HG02852 (cell line): ENCODE data around the gene PPIL1.
"Not testable (repeated sequence)": the region's sequence is repeated elsewhere in the genome, so short reads cannot be mapped to it uniquely, and the experiment has no call there.

ENCODE experiments used
- ATAC-seq: cut with Tn5 transposase; IDR thresholded peaks from one replicate; pipeline ENCODE4 v1.9.1; 2021; ENCODE audit warnings: mild to moderate bottlenecking, moderate library complexity; ENCODE audit not compliant: unreplicated experiment

The PPIL1 gene

DNA sequence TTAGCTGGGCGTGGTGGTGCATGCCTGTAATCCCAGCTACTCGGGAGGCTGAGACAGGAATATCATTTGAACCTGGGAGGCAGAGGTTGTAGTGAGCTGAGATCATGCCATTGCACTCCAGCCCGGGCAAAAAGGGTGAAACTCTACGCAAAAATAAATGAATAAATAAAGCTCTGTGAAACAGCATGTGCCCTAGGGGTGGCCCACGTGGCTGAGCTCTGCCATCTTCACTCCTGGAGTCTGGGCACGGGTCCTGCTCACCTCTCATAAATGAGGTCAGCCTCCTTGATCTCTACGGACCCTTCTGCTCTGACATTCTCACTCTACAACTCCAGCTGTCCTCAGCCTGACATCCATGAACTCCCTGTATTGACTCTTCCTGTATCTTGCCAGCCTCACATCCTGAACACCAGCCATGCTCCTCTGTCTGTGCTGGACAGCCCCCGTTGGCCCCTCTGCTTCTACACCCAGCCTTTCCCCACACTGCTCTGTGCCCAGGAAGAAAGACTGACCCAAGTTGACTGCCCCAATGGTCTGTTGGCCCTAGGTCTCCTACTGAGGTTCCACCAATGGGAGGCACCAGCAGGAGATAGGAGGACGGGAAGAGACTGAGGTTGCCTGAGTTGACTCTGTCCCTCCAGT, 57.3 kb downstream of the PPIL1 start:
- ATAC-seq = no peak

DNA sequence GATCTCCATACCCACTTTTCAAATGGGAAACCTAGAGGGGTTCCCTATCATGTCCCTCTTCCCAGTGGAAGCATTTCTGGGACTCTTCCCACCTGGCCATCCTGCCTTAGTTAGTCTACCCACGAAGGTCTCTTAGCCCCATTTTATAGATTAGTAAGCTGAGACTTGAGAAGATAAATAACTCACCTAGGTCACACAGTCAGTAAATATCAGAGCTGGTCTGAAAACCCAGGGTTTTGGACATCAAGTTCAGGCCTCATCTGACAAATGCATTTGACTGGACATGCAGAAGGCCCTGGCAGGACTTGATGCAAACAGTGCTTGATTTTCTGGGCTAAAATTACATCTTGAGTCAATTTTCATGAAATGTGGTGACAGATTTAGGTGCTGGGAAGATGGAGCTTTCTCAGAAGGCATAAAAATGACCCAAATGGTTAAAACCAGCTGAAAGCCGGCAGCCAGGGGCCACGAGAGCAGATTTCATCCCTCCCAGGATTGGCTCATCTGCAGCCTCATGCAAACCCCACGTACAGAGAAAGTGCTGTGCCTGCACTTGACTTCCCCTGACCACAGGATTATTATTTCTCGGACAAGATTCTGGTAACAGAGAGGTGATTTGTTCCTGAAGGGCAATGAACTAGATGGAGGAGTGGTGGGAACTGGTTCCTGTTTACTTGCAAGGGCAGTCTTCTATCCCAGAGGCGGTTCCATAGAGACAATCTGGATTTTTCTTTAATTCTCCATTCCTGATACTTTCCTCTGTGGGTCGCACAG, 58.5 kb downstream of the PPIL1 start:
- no peak for ATAC-seq

DNA sequence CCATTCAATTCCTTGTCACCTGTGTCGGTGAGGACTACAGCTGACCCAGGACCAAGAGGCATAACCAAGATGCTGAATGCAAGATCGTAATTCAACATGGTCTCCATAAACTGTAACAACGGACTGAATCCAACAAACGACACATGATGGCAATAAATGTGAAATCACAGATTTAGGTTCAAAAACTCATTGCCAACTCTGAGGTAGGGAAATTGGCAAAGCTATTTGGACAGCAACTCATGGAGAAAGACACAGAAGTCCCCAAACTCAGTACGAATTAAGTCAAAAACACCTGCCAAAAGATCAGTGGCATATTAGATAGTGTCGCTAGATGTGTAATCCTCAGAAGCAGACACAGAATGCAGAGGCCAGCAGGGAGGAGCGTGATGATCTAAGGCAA, 60.4 kb downstream of the PPIL1 start:
- no peak for ATAC-seq

DNA sequence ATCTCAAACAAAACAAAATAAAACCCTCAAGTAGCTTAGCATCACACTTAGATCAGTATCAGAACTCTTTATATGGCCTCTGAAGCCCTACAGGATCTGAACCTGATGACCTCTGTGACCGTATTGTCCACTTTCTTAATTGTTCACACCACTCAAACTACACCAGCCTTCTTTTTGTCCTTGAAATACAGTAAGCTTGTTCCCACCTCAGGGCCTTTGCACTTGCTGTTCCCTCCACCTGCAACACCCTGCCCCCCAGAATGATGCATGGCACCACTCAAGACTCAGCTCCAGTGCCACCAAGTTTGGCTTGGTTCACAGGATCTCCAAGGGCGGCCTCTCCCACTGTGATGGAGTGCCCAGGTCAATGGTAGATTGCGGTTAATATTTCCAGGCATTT, 61.1 kb downstream of the PPIL1 start:
- ATAC-seq = no peak

DNA sequence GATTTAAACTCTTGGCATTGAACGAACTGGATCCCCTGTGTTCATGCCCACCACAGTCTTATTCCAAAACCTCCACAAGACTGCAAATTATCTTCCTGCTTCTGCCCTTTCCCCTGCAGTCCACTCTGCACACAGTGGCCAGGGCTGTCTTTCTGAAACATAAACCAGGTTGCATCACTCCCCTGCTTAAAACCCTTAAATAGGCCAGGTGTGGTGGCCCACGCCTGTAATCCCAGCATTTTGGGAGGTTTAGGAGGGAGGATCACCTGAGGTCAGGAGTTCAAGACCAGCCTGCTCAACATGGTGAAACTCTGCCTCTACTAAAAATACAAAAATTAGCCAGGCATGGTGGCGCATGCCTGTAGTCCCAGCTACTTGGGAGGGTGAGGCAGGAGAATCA, 61.6 kb downstream of the PPIL1 start:
- ATAC-seq = not testable (repeated sequence)

DNA sequence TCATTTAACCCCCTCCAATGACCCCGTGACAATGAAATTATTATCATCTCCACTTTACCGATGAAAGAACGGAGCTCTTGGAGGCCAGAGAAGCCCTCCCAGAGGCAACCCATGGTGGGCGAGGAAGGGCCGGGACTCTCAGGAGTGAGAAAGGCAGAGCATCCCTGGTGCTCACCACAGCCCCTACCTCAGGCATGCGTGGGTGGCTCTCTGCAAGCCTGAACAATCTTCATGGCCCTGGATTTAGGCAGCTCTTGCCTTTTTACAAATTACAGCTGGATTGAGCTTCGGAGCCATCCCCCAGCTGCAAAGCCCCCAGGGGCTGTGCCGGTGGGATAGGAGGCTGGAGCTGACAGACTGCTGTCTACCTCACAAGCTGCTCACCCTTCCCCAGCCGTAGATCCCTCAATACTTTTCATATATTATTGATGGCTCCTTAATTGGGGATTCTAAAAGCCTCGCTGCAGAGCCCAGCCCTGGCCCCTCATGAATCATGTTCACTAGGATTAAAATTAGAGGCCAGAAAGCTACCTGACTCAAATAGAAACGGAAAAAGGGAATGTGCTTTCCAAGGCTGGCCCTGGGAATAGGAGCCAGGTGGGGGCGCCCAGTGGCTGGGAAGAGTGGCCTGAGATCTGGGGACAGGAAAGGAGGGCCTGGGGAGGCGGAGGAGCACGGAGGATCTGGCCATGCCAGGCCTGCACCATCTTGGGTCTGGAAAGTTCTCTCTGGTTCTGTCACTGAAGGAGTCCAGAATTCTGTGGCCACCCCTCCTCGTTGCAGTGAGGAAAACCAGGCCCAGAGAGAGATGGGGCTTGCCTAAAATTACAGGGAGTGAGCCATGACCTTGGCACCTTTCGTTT, 64.4 kb downstream of the PPIL1 start:
- no peak for ATAC-seq

DNA sequence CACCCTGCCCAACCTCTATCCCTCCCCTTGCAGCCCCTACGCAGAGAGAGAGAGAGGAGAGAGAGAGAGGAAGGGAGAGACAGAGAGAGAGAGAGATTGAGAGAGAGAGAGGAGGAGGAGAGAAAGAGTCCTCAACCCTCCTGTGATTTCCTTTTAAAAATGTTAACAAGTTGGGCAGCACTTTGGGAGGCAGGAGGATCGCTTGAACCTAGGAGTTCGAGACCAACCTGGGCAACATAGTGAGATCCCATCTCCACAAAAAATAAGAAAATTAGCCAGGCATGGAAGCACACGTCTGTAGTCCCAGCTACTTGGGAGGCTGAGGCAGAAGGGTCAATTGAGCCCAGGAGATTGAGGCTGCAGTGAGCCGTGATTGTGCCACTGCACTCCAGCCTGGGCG, 65.4 kb downstream of the PPIL1 start:
- ATAC-seq = no peak

DNA sequence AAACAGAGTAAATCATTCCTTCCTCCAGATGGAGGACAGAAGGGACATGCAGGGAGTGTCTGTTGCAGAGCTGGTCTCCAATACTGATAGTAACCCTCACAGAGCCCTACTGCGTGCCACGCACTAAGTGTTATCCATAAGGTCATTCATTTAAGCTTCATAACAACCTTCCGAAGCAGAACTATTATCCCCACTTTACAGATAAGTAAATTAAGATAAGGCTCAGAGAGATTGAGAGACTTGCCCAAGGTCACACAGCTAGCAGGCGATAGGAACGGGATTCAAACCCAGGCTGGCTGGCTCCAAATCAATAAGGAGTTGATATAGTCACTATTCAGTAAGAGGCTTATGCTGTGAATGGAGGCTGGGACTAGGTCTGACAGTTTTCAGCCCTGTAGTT, 66.0 kb downstream of the PPIL1 start:
- no peak for ATAC-seq

DNA sequence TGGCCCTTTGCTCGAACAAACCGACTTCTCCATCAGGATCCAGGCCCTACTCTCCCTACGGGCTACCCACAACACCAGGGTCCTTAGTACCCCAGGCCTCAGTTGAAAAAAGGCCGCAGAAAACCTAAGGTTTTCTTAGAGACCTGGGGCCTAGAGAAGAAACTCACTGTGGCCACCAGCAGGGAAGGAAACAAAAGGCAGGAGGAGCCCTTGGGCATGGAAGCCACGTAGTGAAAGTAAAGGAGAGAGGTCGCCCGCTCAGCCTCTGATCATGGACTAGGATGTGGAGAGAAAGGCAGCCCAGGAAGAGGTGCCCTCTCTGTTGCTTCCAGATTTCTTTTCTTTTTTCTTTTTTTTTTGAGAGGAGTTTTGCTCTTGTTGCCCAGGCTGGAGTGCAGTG, 66.9 kb downstream of the PPIL1 start:
- no peak for ATAC-seq

DNA sequence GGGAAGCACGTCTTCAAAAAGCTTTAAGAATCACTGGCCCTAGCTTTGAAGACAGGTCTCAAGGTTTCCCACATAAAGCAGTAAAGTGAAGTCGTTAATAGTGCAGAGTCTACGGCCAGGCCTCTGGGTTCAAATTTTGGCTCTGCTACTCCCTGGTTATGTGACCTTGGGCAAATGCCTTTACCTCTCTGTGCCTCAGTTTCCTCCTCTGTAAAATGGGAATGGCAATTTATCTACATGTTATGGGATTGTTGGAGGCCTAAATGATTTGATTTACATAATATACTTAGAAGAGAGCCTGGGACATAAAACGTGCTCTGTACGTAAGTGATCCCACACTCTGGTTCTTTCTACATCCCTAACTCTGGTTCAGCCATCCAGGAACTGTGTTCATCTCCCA, 67.5 kb downstream of the PPIL1 start:
- ATAC-seq = no peak

DNA sequence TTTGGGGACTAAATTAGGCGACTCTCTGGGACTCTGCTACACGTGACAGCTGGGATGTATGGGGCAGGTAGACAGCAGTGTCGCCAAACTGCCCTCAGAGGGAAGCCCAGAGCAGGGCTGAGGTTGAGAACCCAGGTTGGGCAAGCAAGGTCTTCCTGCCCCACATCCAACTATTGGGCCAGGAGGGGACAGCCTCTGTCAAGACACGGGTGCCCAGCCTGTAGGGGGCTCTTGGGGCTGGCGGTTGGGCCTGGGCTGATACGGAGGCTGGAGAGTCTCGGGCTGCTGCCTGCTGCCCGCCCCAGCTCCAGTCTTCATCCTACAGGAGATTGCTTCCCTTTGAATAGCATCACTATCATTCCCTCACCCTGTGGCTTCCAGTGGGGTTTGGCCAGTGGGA, 68.7 kb downstream of the PPIL1 start:
- no peak for ATAC-seq

DNA sequence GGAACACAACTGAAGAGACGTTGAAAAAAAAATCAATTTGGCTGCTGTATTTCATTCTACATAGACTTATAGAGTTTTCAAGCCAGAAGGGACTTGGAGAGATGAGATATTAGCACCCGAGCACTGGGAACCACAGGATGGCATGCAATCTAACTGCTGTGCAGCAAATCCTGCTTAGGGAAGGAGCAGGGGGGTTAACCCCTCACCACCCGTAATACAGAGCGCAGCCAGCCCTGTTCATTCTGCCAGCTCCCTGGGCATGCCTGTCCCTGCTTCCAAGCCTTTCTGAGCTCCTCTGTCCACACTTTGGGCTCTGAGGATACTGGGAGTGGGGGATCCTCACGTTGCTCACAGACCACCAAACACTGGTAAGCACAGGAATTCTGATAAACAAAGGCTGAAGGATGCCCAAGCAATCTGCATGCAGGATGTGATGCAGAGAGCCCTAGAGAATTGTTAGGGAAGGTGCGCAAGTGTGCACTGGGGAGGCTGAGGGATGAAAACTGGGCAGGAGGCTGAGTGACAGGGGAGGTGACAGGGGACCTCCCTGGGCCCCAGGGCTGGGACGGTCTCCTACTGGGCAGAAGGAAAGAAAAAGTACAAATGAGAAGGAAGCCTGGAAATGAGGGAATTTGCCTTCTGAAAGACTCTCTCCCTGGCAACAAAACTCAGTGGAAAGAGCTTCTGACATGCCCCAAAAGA, 69.4 kb downstream of the PPIL1 start:
- no peak for ATAC-seq
